GM21825 (cell line): ENCODE data around the gene POLG.

Experiments
- ATAC-seq: cut with Tn5 transposase; IDR thresholded peaks from one replicate; pipeline ENCODE4 v1.9.1; 2021; ENCODE audit warnings: mild to moderate bottlenecking, moderate library complexity; ENCODE audit not compliant: unreplicated experiment

The POLG gene

GRCh38 chr15:89334510-89335297 lies at the start of gene POLG:
POLG (minus strand) TSS chr15:89334824; CDS start chr15:89333754, 1,070 bp downstream.
- peak; percentile 93 for ATAC-seq

- no peak for ATAC-seq
Observed at GRCh38 chr15:89384176-89384604, 49.6 kb upstream of the POLG start.

- ATAC-seq, result no peak
Observed at GRCh38 chr15:89383365-89384175, 48.9 kb upstream of the POLG start.

GRCh38 chr15:89381888-89382686 lies 47.5 kb upstream of the POLG start:
- ATAC-seq, result no peak

GRCh38 chr15:89381331-89381730 lies 46.7 kb upstream of the POLG start:
- ATAC-seq, result no peak

GRCh38 chr15:89379818-89380217 lies 45.2 kb upstream of the POLG start:
- no peak for ATAC-seq

GRCh38 chr15:89379251-89379695 lies 44.6 kb upstream of the POLG start:
- ATAC-seq, result no peak

GRCh38 chr15:89378296-89379151 lies 43.9 kb upstream of the POLG start:
- no peak for ATAC-seq

- ATAC-seq, result no peak
Observed at GRCh38 chr15:89377842-89378295, 43.2 kb upstream of the POLG start.

- ATAC-seq, result no peak
Observed at GRCh38 chr15:89377024-89377841, 42.6 kb upstream of the POLG start.

- no peak for ATAC-seq
Observed at GRCh38 chr15:89376388-89376787, 41.8 kb upstream of the POLG start.

- no peak for ATAC-seq
Observed at GRCh38 chr15:89375093-89376005, 40.7 kb upstream of the POLG start.

- no peak for ATAC-seq
Observed at GRCh38 chr15:89374086-89374981, 39.7 kb upstream of the POLG start.

GRCh38 chr15:89372069-89372935 lies 37.7 kb upstream of the POLG start:
- ATAC-seq, result no peak

- ATAC-seq, result no peak
Observed at GRCh38 chr15:89371228-89372044, 36.8 kb upstream of the POLG start.

GRCh38 chr15:89370978-89371227 lies 36.3 kb upstream of the POLG start:
- ATAC-seq, result no peak
